ENCODE results near the gene IFNAR1. TPM values are rescaled to one million over a fixed set of nuclear protein-coding genes. Genes with fewer than 3 reads are reported as not detected.

Gene IFNAR1
- total and polyA plus RNA-seq, 2 experiments from 2014 or later: 24.0 to 65.1 TPM

- WGBS, 2 experiments (ENCODE audit: low coverage in 1 of 2, low lambda C conversion rate in 2 of 2, missing lambda C conversion rate in 2 of 2): 72% methylated on average over 4 of the region's 4 CpGs
- Histone ChIP-seq H3K4me3 (no peak overlapping the region), H2AFZ (no peak overlapping the region), H3K27me3 (replicated peaks; ENCODE audit: insufficient read depth) (no peaks in the 10 kb centered on the region), H3K4me2 (ENCODE audit: unreplicated experiment) (no peak overlapping the region), H3K9me2 (ENCODE audit: insufficient read depth) (no peaks in the 10 kb centered on the region), H4K20me1 (ENCODE audit: insufficient read depth) (no peaks in the 10 kb centered on the region; the same call in 1 of the 2 replicates), H3K9me3 (ENCODE audit: low read depth) (no peaks in the 10 kb centered on the region), H3K4me1 (ENCODE audit: insufficient read depth) (no peaks in the 10 kb centered on the region), H3K9ac (no peak overlapping the region), H3K79me2 (ENCODE audit: insufficient read depth) (peaks cover 89% of the 10 kb centered on the region), H3K27ac (no peak overlapping the region), H3K36me3 (ENCODE audit: low read depth) (peaks cover 6% of the 10 kb centered on the region; the same call in 1 of the 2 replicates), H3F3A (ENCODE audit: insufficient read depth) (no peaks in the 10 kb centered on the region)
- TF ChIP-seq EZH2 (IDR thresholded peaks at IDR 0.05; ENCODE audit: insufficient read depth, poor library complexity, severe bottlenecking) (no peak), EZH2phosphoT487 (IDR thresholded peaks at IDR 0.05; ENCODE audit: insufficient read depth, low read depth) (no peak)
- DNase-seq: no peak
- in situ Hi-C loops (cut with MboI): no loop called here
These were observed 9.4 kb downstream of the IFNAR1 start for GRCh38 chr21:33334191-33334590.

GRCh38 chr21:33334824-33335223 lies 10.1 kb downstream of the IFNAR1 start:
- Histone ChIP-seq H3K9ac (no peak overlapping the region), H3K9me3 (ENCODE audit: low read depth) (no peaks in the 10 kb centered on the region), H3K4me2 (ENCODE audit: unreplicated experiment) (no peak overlapping the region), H3F3A (ENCODE audit: insufficient read depth) (no peaks in the 10 kb centered on the region), H3K79me2 (ENCODE audit: insufficient read depth) (peaks cover 87% of the 10 kb centered on the region), H3K27ac (no peak overlapping the region), H3K4me1 (ENCODE audit: insufficient read depth) (no peaks in the 10 kb centered on the region), H4K20me1 (ENCODE audit: insufficient read depth) (no peaks in the 10 kb centered on the region; the same call in 1 of the 2 replicates), H3K36me3 (ENCODE audit: low read depth) (peaks cover 6% of the 10 kb centered on the region; the same call in 1 of the 2 replicates), H3K9me2 (ENCODE audit: insufficient read depth) (no peaks in the 10 kb centered on the region), H3K4me3 (no peak overlapping the region), H2AFZ (no peak overlapping the region), H3K27me3 (replicated peaks; ENCODE audit: insufficient read depth) (no peaks in the 10 kb centered on the region)
- in situ Hi-C loops (cut with MboI): no loop called here
- DNase-seq: peak; percentile 9
- no peak for TF ChIP-seq EZH2phosphoT487 (IDR thresholded peaks at IDR 0.05; ENCODE audit: insufficient read depth, low read depth)
- 97 to 100% methylated on average over 2 of the region's 2 CpGs for WGBS, 2 experiments (ENCODE audit: low coverage in 1 of 2, low lambda C conversion rate in 2 of 2, missing lambda C conversion rate in 2 of 2)

- TF ChIP-seq EZH2 (IDR thresholded peaks at IDR 0.05; ENCODE audit: insufficient read depth, poor library complexity, severe bottlenecking) (no peak), EZH2phosphoT487 (IDR thresholded peaks at IDR 0.05; ENCODE audit: insufficient read depth, low read depth) (no peak)
- Histone ChIP-seq H3K27me3 (replicated peaks; ENCODE audit: insufficient read depth) (no peaks in the 10 kb centered on the region), H3F3A (ENCODE audit: insufficient read depth) (no peaks in the 10 kb centered on the region), H2AFZ (no peak overlapping the region), H4K20me1 (ENCODE audit: insufficient read depth) (no peaks in the 10 kb centered on the region; the same call in 1 of the 2 replicates), H3K9ac (no peak overlapping the region), H3K4me1 (ENCODE audit: insufficient read depth) (no peaks in the 10 kb centered on the region), H3K36me3 (ENCODE audit: low read depth) (no peaks in the 10 kb centered on the region; the same call in 1 of the 2 replicates), H3K4me3 (no peak overlapping the region), H3K4me2 (ENCODE audit: unreplicated experiment) (no peak overlapping the region), H3K27ac (no peak overlapping the region), H3K79me2 (ENCODE audit: insufficient read depth) (peaks cover 57% of the 10 kb centered on the region), H3K9me3 (ENCODE audit: low read depth) (no peaks in the 10 kb centered on the region), H3K9me2 (ENCODE audit: insufficient read depth) (no peaks in the 10 kb centered on the region)
- in situ Hi-C loops (cut with MboI): no loop called here
- no peak for DNase-seq
- WGBS, 2 experiments (ENCODE audit: low coverage in 1 of 2, low lambda C conversion rate in 2 of 2, missing lambda C conversion rate in 2 of 2): 95 to 97% methylated on average over 1 of the region's 1 CpG
These were observed 14.4 kb downstream of the IFNAR1 start for GRCh38 chr21:33339135-33339534.

GRCh38 chr21:33339918-33340317 lies 15.1 kb downstream of the IFNAR1 start:
- no peak for DNase-seq
- Histone ChIP-seq H3K27me3 (replicated peaks; ENCODE audit: insufficient read depth) (no peaks in the 10 kb centered on the region), H3K4me1 (ENCODE audit: insufficient read depth) (no peaks in the 10 kb centered on the region), H4K20me1 (ENCODE audit: insufficient read depth) (no peaks in the 10 kb centered on the region; the same call in 1 of the 2 replicates), H3K9me2 (ENCODE audit: insufficient read depth) (no peaks in the 10 kb centered on the region), H2AFZ (no peak overlapping the region), H3K9ac (no peak overlapping the region), H3K4me3 (no peak overlapping the region), H3K9me3 (ENCODE audit: low read depth) (no peaks in the 10 kb centered on the region), H3K4me2 (ENCODE audit: unreplicated experiment) (no peak overlapping the region), H3K79me2 (ENCODE audit: insufficient read depth) (peaks cover 50% of the 10 kb centered on the region), H3K36me3 (ENCODE audit: low read depth) (no peaks in the 10 kb centered on the region; the same call in 1 of the 2 replicates), H3K27ac (no peak overlapping the region), H3F3A (ENCODE audit: insufficient read depth) (no peaks in the 10 kb centered on the region)
- in situ Hi-C loops (cut with MboI): no loop called here
- TF ChIP-seq EZH2 (IDR thresholded peaks at IDR 0.05; ENCODE audit: insufficient read depth, poor library complexity, severe bottlenecking) (no peak), EZH2phosphoT487 (IDR thresholded peaks at IDR 0.05; ENCODE audit: insufficient read depth, low read depth) (no peak)
- WGBS, 2 experiments (ENCODE audit: low coverage in 1 of 2, low lambda C conversion rate in 2 of 2, missing lambda C conversion rate in 2 of 2): 32 to 35% methylated on average over 2 of the region's 2 CpGs
